ENCODE data around the gene CLEC2L.
"Not testable (repeated sequence)": the region's sequence is repeated elsewhere in the genome, so short reads cannot be mapped to it uniquely, and the experiment has no call there.

Gene CLEC2L

GRCh38 chr7:139523968-139524815 is 707 bp downstream of the CLEC2L start:
- DNase-seq, result no peak

- DNase-seq, result no peak
These were observed 1.8 kb downstream of the CLEC2L start for GRCh38 chr7:139525239-139525638.

GRCh38 chr7:139525750-139526149 is 2.3 kb downstream of the CLEC2L start:
- DNase-seq, result no peak

GRCh38 chr7:139526578-139527544 is 3.4 kb downstream of the CLEC2L start:
- no peak for DNase-seq

GRCh38 chr7:139531094-139531493 is 7.6 kb downstream of the CLEC2L start:
- DNase-seq, result no peak

- no peak for DNase-seq
These were observed 9.2 kb downstream of the CLEC2L start for GRCh38 chr7:139532636-139533155.

- no peak for DNase-seq
These were observed 10.6 kb downstream of the CLEC2L start for GRCh38 chr7:139534096-139534495.

- no peak for DNase-seq
These were observed 11.6 kb downstream of the CLEC2L start for GRCh38 chr7:139534966-139535651.

GRCh38 chr7:139536152-139536551 is 12.7 kb downstream of the CLEC2L start:
- no peak for DNase-seq

- no peak for DNase-seq
These were observed 15.6 kb downstream of the CLEC2L start for GRCh38 chr7:139538881-139539635.

- DNase-seq, result no peak
These were observed 16.7 kb downstream of the CLEC2L start for GRCh38 chr7:139540203-139540602.

GRCh38 chr7:139541600-139542307 is 18.3 kb downstream of the CLEC2L start:
- no peak for DNase-seq

GRCh38 chr7:139542308-139543151 is 19.0 kb downstream of the CLEC2L start:
- no peak for DNase-seq

- DNase-seq, result no peak
These were observed 20.5 kb downstream of the CLEC2L start for GRCh38 chr7:139543801-139544603.

- DNase-seq, result no peak
These were observed 21.2 kb downstream of the CLEC2L start for GRCh38 chr7:139544645-139545044.

- no peak for DNase-seq
These were observed 25.0 kb downstream of the CLEC2L start for GRCh38 chr7:139548302-139549028.

- not testable (repeated sequence) for DNase-seq
These were observed 30.7 kb downstream of the CLEC2L start for GRCh38 chr7:139553991-139554700.

Measured in stimulated activated CD8-positive, alpha-beta memory T cell treated with anti-CD3 and anti-CD28 coated beads, Interleukin-4, amount 100 ng/mL, for 48 hours (primary cell).